Measurements from ENCODE around the gene KCNH2.

- TF ChIP-seq, protein P1, sequence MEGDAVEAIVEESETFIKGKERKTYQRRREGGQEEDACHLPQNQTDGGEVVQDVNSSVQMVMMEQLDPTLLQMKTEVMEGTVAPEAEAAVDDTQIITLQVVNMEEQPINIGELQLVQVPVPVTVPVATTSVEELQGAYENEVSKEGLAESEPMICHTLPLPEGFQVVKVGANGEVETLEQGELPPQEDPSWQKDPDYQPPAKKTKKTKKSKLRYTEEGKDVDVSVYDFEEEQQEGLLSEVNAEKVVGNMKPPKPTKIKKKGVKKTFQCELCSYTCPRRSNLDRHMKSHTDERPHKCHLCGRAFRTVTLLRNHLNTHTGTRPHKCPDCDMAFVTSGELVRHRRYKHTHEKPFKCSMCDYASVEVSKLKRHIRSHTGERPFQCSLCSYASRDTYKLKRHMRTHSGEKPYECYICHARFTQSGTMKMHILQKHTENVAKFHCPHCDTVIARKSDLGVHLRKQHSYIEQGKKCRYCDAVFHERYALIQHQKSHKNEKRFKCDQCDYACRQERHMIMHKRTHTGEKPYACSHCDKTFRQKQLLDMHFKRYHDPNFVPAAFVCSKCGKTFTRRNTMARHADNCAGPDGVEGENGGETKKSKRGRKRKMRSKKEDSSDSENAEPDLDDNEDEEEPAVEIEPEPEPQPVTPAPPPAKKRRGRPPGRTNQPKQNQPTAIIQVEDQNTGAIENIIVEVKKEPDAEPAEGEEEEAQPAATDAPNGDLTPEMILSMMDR (IDR thresholded peaks at IDR 0.05): no peak
- TF ChIP-seq SMC3 (IDR thresholded peaks at IDR 0.05; ENCODE audit: low read depth, low read length) (no peak), EZH2phosphoT487 (IDR thresholded peaks at IDR 0.05; ENCODE audit: borderline replicate concordance, low read depth) (no peak), SIN3A (IDR thresholded peaks at IDR 0.05; ENCODE audit: borderline replicate concordance, low read depth, low read length) (no peak)
Measured at GRCh38 chr7:151007469-151007898, 29.4 kb upstream of the KCNH2 start.
